Right lobe of liver (tissue), 6 donors: Measurements from ENCODE around the gene NRXN3. TPM values are rescaled to one million over a fixed set of nuclear protein-coding genes. Genes with fewer than 3 reads are reported as not detected.

Experiments used
- ATAC-seq, 4 donors: fragments of 200-7000 bp; cut with Tn5 transposase; one replicate each; pipeline ENCODE4 v1.9.1; 2020; ENCODE audit warnings: mild to moderate bottlenecking in 4 of 4, moderate library complexity in 4 of 4
- DNase-seq, 3 donors: peaks; one replicate each; pipeline ENCODE4 v3.0.0-alpha.2; 2020
- H3K27ac ChIP-seq, 3 donors: fragments of 200-600 bp; one replicate each; pipeline ENCODE4 v1.8.0; 2022
- H3K27me3 ChIP-seq, 2 donors: fragments of 200-600 bp; one replicate each; pipeline ENCODE4 v1.8.0; 2022
- H3K36me3 ChIP-seq, 4 donors: fragments of 200-600 bp; sonication (generic) in 1 of 4; one replicate each; pipeline versions ENCODE4 v1.5.1 to v1.8.0; 2017 to 2022; ENCODE audit warnings: control low read depth in 1 of 4
- H3K4me1 ChIP-seq, 4 donors: fragments of 200-600 bp; sonication (generic) in 1 of 4; one replicate each; pipeline versions ENCODE4 v1.5.1 to v1.8.0; 2017 to 2022; ENCODE audit warnings: control low read depth in 1 of 4
- H3K4me3 ChIP-seq, 3 donors: fragments of 200-600 bp; one replicate each; pipeline ENCODE4 v1.8.0; 2022
- H3K9me3 ChIP-seq, 4 donors: fragments of 200-600 bp; sonication (generic) in 1 of 4; one replicate each; pipeline versions ENCODE4 v1.5.1 to v1.8.0; 2017 to 2022; ENCODE audit warnings: control low read depth in 1 of 4
- POLR2A ChIP-seq: fragments of 450-650 bp; IDR thresholded peaks from one replicate; pipeline ENCODE4 v1.6.1; 2017; ENCODE audit warnings: antibody characterized with exemption, mild to moderate bottlenecking
- WGBS: methylation state at CpG from one replicate; pipeline ENCODE4 v1.1.6; 2018; ENCODE audit warnings: low coverage, low lambda C conversion rate; ENCODE audit not compliant: insufficient coverage; ENCODE audit errors: missing lambda C conversion rate; 5-methylcytosine and 5-hydroxymethylcytosine counted together
- intact Hi-C, 2 donors: fragments of 100-400 bp; cut with DNase I; formaldehyde crosslinking; loops; one replicate each; pipeline versions ENCODE4 v1.11.2 to v1.14.1; 2022
- total RNA-seq, 6 experiments: library from RNA; depleted of rRNA in 2 of 6; stranded (reverse); fragments of >200 nt in 2 of 6; fragmentation: NEBNext Ultra II Directional in 3 of 6; extraction: Animal tissue kit (Norgen Biotek cat#: 25700) in 3 of 6; gene quantifications; one replicate each; pipeline versions ENCODE4 v1.1.0 to v1.2.4, GENCODE V29; 2016 to 2023
- TF ChIP-seq, protein P1 (sequence below), 4 donors: fragments of 200-600 bp in 3 of 4; fragments of 450-650 bp in 1 of 4; IDR thresholded peaks; one replicate each; pipeline versions ENCODE4 v1.5.1 to v1.8.0; 2016 to 2022; ENCODE audit warnings: antibody characterized with exemption in 4 of 4, mild to moderate bottlenecking in 2 of 4
- donor health status: DM: no; HTN: yes; CAD: no.
- donor health status: DM: no; HTN: no; CAD: no.
- donor health status: DM: no; HTN: no; CAD: no.
- donor health status: DM: no; HTN: yes; CAD: no.
- donor health status: DM: no; HTN: yes; CAD: no.

Gene NRXN3
- total RNA-seq, 6 experiments from 2014 or later = 0.06 to 0.51 (median 0.23) TPM; not detected in 1

DNA sequence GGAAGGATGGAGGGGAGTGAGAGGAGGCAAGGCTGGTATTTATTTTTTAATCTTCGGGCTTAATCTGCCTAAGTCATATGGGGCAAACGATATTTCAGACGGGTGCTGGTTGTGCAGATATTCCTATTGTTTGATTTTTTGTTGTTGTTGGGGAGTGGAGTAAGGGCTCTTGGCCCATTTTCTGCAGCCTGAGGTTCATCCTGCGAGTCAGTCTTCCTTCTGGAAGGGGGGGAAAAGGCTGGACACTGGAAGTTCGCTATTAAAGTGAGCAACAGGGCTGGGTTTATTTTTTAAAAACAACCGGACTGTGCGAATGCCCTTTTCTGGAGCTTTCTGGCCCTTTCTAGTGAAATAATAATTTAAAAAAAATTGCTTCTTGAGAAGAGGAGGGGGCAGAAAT, 2.3 kb downstream of the NRXN3 start:
- TF ChIP-seq POLR2A = no peak
- TF ChIP-seq, protein P1, sequence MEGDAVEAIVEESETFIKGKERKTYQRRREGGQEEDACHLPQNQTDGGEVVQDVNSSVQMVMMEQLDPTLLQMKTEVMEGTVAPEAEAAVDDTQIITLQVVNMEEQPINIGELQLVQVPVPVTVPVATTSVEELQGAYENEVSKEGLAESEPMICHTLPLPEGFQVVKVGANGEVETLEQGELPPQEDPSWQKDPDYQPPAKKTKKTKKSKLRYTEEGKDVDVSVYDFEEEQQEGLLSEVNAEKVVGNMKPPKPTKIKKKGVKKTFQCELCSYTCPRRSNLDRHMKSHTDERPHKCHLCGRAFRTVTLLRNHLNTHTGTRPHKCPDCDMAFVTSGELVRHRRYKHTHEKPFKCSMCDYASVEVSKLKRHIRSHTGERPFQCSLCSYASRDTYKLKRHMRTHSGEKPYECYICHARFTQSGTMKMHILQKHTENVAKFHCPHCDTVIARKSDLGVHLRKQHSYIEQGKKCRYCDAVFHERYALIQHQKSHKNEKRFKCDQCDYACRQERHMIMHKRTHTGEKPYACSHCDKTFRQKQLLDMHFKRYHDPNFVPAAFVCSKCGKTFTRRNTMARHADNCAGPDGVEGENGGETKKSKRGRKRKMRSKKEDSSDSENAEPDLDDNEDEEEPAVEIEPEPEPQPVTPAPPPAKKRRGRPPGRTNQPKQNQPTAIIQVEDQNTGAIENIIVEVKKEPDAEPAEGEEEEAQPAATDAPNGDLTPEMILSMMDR (IDR thresholded peaks at IDR 0.05) = no peak
- Histone ChIP-seq H3K36me3 (no peaks in the 10 kb centered on the region), H3K27me3 (no peaks in the 10 kb centered on the region), H3K27ac (no peak overlapping the region), H3K4me3 (no peak overlapping the region), H3K4me1 (no peaks in the 10 kb centered on the region), H3K9me3 (no peaks in the 10 kb centered on the region)
- intact Hi-C loops = no loop called here
- WGBS = 62% methylated on average over 7 of the region's 7 CpGs
- no peak for ATAC-seq
- DNase-seq = no peak

DNA sequence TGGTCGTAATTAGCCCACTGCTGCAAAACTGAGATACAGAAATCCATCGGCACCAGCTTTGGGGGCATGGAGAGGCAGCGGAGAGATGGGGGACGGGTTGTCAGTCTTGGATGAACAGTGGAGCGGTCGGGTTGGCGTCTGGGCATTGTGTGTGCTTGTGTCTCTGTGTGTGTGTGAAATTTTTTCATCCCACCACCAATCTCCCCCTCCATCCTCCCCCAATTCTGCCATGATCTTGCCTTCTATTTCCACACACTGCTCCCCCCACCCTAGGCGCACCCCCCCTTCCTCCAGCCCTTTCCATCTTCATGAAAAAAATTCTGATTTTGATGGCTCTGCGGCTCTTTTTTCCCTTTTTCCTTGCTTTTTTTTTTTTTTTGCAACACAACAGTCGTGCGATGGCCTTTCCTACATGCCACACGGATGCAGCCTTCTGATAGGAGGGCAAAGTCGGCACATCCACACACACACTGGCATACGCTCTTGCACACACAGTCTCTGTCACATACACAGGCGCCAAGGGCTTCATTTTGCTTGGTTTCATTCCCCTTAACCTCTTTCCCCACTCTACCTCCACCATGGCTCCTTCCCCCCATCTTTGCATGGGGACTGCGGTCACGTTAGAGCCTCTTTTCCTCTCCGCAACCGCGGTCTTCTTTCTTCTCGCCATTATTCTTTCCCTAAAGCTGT, 3.3 kb downstream of the NRXN3 start:
- 73% methylated on average over 19 of the region's 21 CpGs for WGBS
- Histone ChIP-seq H3K36me3 (no peaks in the 10 kb centered on the region), H3K27me3 (no peaks in the 10 kb centered on the region), H3K27ac (no peak overlapping the region), H3K4me3 (no peak overlapping the region), H3K4me1 (no peaks in the 10 kb centered on the region), H3K9me3 (no peaks in the 10 kb centered on the region)
- ATAC-seq (no peak), DNase-seq (no peak)
- intact Hi-C loops = no loop called here
- TF ChIP-seq POLR2A = no peak
- TF ChIP-seq, protein P1 (IDR thresholded peaks at IDR 0.05) = no peak

GRCh38 chr14:78175412-78175811, 5.2 kb downstream of the NRXN3 start:
- no peaks in the 10 kb centered on the region for H3K36me3 ChIP-seq
- TF ChIP-seq POLR2A = no peak
- TF ChIP-seq, protein P1 (IDR thresholded peaks at IDR 0.05) = no peak
- WGBS = no CpG with 5 or more reads among the region's 9 CpGs
- no peaks in the 10 kb centered on the region for H3K9me3 ChIP-seq
- H3K27ac ChIP-seq = no peak overlapping the region
- no peak for ATAC-seq
- no peaks in the 10 kb centered on the region for H3K4me1 ChIP-seq
- intact Hi-C loops = no loop called here
- DNase-seq = no peak
- no peaks in the 10 kb centered on the region for H3K27me3 ChIP-seq
- no peak overlapping the region for H3K4me3 ChIP-seq

DNA sequence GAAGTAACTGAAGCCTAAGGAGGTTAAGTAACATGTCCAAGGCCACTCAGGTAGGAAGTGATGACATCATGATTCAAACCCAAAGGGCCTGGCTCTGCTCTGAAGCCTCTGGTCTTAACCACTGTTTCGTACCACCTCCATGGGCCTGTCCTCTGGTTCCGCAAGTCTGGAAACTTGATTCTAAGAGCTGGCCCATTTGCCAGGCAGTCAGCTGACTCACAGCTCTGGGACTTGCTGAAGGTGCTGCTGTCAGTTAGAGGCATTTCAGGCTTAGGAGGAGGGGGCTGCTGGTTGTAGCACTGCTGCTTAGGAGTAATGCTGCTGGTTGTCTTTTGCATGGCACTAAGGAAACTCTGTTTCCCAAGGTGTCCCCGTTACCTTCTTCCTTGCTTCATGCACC, 7.9 kb downstream of the NRXN3 start:
- no peak overlapping the region for H3K27ac ChIP-seq
- intact Hi-C loops = no loop called here
- no peak for ATAC-seq

More for the DNA sequence above, 7.9 kb downstream of the NRXN3 start:
- WGBS = 63% methylated on average over 1 of the region's 3 CpGs
- H3K4me1 ChIP-seq = no peaks in the 10 kb centered on the region
- DNase-seq = no peak
- TF ChIP-seq, protein P1 (IDR thresholded peaks at IDR 0.05) = no peak
- TF ChIP-seq POLR2A = no peak
- no peaks in the 10 kb centered on the region for H3K27me3 ChIP-seq
- H3K9me3 ChIP-seq = no peaks in the 10 kb centered on the region
- no peaks in the 10 kb centered on the region for H3K36me3 ChIP-seq
- H3K4me3 ChIP-seq = no peak overlapping the region
